H1 (cell line): ENCODE measurements around the gene DCUN1D2. TPM values are rescaled to one million over a fixed set of nuclear protein-coding genes. Genes with fewer than 3 reads are reported as not detected.

Experiments used
- CTCF ChIA-PET: fragments of 300-600 bp; sonication (Branson Sonifier 250); formaldehyde crosslinking; loops from one replicate; lab custom pipeline; 2021; ENCODE audit not compliant: partially characterized antibody; lab: Charles Lee
- POLR2A ChIA-PET: fragments of 300-600 bp; sonication (Branson Sonifier 250); formaldehyde crosslinking; loops from one replicate; lab custom pipeline; 2021; ENCODE audit warnings: inconsistent platforms; ENCODE audit not compliant: partially characterized antibody; lab: Charles Lee
- DNase-seq, 2 experiments: peaks; one replicate each; pipeline versions ENCODE4 v3.0.0 to v3.0.0-alpha.2; 2010 to 2022; ENCODE audit warnings: low spot score in 2 of 2, low read depth in 1 of 2, mixed read lengths in 1 of 2
- FAIRE-seq: peaks from 2 replicates; lab custom pipeline; 2011; peaks lifted over from hg19 to GRCh38; lab: Jason Lieb, UNC
- H2AFZ ChIP-seq: 2 replicates; pipeline ENCODE4 v1.8.1; 2012; ENCODE audit warnings: low read length, inconsistent platforms
- H2AK5ac ChIP-seq: 2 replicates; pipeline ENCODE4 v1.6.1; 2013; ENCODE audit warnings: low read depth, low read length
- H2BK120ac ChIP-seq: replicated peaks from 2 replicates; pipeline ENCODE3; 2013; ENCODE audit warnings: low read depth, low read length, inconsistent platforms
- H2BK12ac ChIP-seq: 2 replicates; pipeline ENCODE4 v1.6.1; 2013; ENCODE audit warnings: low read depth, low read length
- H2BK15ac ChIP-seq: 2 replicates; pipeline ENCODE4 v1.6.1; 2013; ENCODE audit warnings: low read length
- H2BK20ac ChIP-seq: 2 replicates; pipeline ENCODE4 v1.6.1; 2013; ENCODE audit warnings: low read length
- H2BK5ac ChIP-seq: 2 replicates; pipeline ENCODE4 v1.6.1; 2013; ENCODE audit warnings: low read depth, low read length
- H3K14ac ChIP-seq: 2 replicates; pipeline ENCODE4 v1.6.1; 2013; ENCODE audit warnings: inconsistent platforms; ENCODE audit not compliant: insufficient read length
- H3K18ac ChIP-seq: 2 replicates; pipeline ENCODE4 v1.6.1; 2013; ENCODE audit warnings: low read length; ENCODE audit errors: extremely low read depth
- H3K23ac ChIP-seq: 2 replicates; pipeline ENCODE4 v1.6.1; 2013; ENCODE audit warnings: inconsistent platforms; ENCODE audit not compliant: insufficient read length
- H3K23me2 ChIP-seq: 2 replicates; pipeline ENCODE4 v1.6.1; 2013; ENCODE audit warnings: low read depth, low read length
- H3K27ac ChIP-seq: 2 replicates; pipeline ENCODE4 v1.6.1; 2011; ENCODE audit warnings: low read depth, low read length, inconsistent platforms
- H3K27me3 ChIP-seq, 4 experiments: replicated peaks in 1 of 4; 1 replicate in 1 of 4; 2 replicates in 3 of 4; pipeline versions ENCODE4 v1.6.1 to v1.8.1; 2011 to 2013; ENCODE audit warnings: low read length in 3 of 4, mild to moderate bottlenecking in 3 of 4, inconsistent platforms in 2 of 4, mixed read lengths in 2 of 4, moderate library complexity in 1 of 4; ENCODE audit not compliant: control insufficient read depth in 3 of 4, insufficient read depth in 3 of 4; ENCODE audit errors: extremely low read depth in 1 of 4
- H3K36me3 ChIP-seq, 4 experiments: 2 replicates each; pipeline versions ENCODE4 v1.6.1 to v1.8.1; 2011 to 2013; ENCODE audit warnings: mild to moderate bottlenecking in 4 of 4, low read length in 3 of 4, moderate library complexity in 2 of 4, control low read depth in 1 of 4, inconsistent platforms in 1 of 4; ENCODE audit not compliant: insufficient read depth in 4 of 4, control insufficient read depth in 2 of 4
- H3K4ac ChIP-seq: replicated peaks from 2 replicates; pipeline ENCODE3; 2013; ENCODE audit warnings: low read length, low read depth, mixed read lengths, inconsistent platforms; ENCODE audit not compliant: insufficient read length
- H3K4me1 ChIP-seq, 4 experiments: replicated peaks in 1 of 4; 1 replicate in 1 of 4; 2 replicates in 3 of 4; pipeline versions ENCODE4 v1.6.1 to v1.8.1; 2011 to 2013; ENCODE audit warnings: low read length in 3 of 4, inconsistent platforms in 2 of 4, mixed read lengths in 1 of 4; ENCODE audit not compliant: insufficient read depth in 4 of 4, control insufficient read depth in 3 of 4
- H3K4me2 ChIP-seq, 2 experiments: 2 replicates each; pipeline versions ENCODE4 v1.6.1 to v1.8.1; 2011 to 2013; ENCODE audit warnings: low read depth in 2 of 2, low read length in 2 of 2, control low read depth in 1 of 2, inconsistent platforms in 1 of 2, mild to moderate bottlenecking in 1 of 2; ENCODE audit not compliant: insufficient read depth in 1 of 2
- H3K4me3 ChIP-seq, 4 experiments: fragments of 200-600, 300-600 bp in 1 of 4; sonication (generic), shearing (Covaris generic), sonication (Bioruptor Twin) in 1 of 4; 2 replicates each; pipeline versions ENCODE4 v1.5.1 to v1.8.1; 2011 to 2016; ENCODE audit warnings: low read length in 4 of 4, low read depth in 3 of 4, control low read depth in 2 of 4, inconsistent platforms in 2 of 4, mild to moderate bottlenecking in 2 of 4, mixed read lengths in 1 of 4, moderate library complexity in 1 of 4; ENCODE audit not compliant: insufficient read depth in 2 of 4; ENCODE audit errors: extremely low read depth in 1 of 4
- H3K56ac ChIP-seq: replicated peaks from 2 replicates; pipeline ENCODE3; 2013; ENCODE audit warnings: low read depth, mild to moderate bottlenecking, mixed read lengths, low read length, inconsistent platforms; ENCODE audit not compliant: insufficient read length
- H3K79me1 ChIP-seq: 2 replicates; pipeline ENCODE4 v1.6.1; 2013; ENCODE audit warnings: low read depth, low read length, control low read depth
- H3K79me2 ChIP-seq, 2 experiments: 2 replicates each; pipeline versions ENCODE4 v1.6.1 to v1.8.1; 2012 to 2013; ENCODE audit warnings: low read length in 2 of 2, mild to moderate bottlenecking in 2 of 2, inconsistent platforms in 1 of 2; ENCODE audit not compliant: insufficient read depth in 2 of 2, control insufficient read depth in 1 of 2
- H3K9ac ChIP-seq, 4 experiments: replicated peaks in 1 of 4; 1 replicate in 1 of 4; 2 replicates in 3 of 4; pipeline versions ENCODE4 v1.6.1 to v1.8.1; 2011 to 2013; ENCODE audit warnings: low read depth in 3 of 4, low read length in 3 of 4, control low read depth in 2 of 4, mild to moderate bottlenecking in 2 of 4, moderate library complexity in 2 of 4, inconsistent platforms in 1 of 4; ENCODE audit errors: extremely low read depth in 1 of 4
- H3K9me3 ChIP-seq, 2 experiments: 2 replicates each; pipeline versions ENCODE4 v1.6.1 to v1.8.1; 2012 to 2013; ENCODE audit warnings: mild to moderate bottlenecking in 2 of 2, moderate library complexity in 2 of 2, control low read depth in 1 of 2, inconsistent platforms in 1 of 2, low read depth in 1 of 2, low read length in 1 of 2, mixed read lengths in 1 of 2; ENCODE audit not compliant: insufficient read depth in 2 of 2
- H4K20me1 ChIP-seq, 2 experiments: replicated peaks in 1 of 2; 2 replicates each; pipeline versions ENCODE3 to v1.8.1; 2011 to 2013; ENCODE audit warnings: inconsistent platforms in 2 of 2, low read length in 2 of 2, mild to moderate bottlenecking in 1 of 2; ENCODE audit not compliant: insufficient read depth in 2 of 2, control insufficient read depth in 1 of 2
- H4K5ac ChIP-seq: 2 replicates; pipeline ENCODE4 v1.6.1; 2013; ENCODE audit warnings: low read length, low read depth, mixed read lengths, inconsistent platforms; ENCODE audit not compliant: insufficient read length
- H4K8ac ChIP-seq: 2 replicates; pipeline ENCODE4 v1.8.0; 2013; ENCODE audit warnings: mild to moderate bottlenecking, moderate library complexity, low read length, inconsistent platforms; ENCODE audit not compliant: insufficient read depth; ENCODE audit errors: extremely low read depth
- H4K91ac ChIP-seq: replicated peaks from 2 replicates; pipeline ENCODE3; 2013; ENCODE audit warnings: low read length, mixed read lengths, inconsistent platforms; ENCODE audit not compliant: insufficient read length
- ASH2L ChIP-seq: fragments of 200-600, 300-600 bp; sonication (generic); IDR thresholded peaks from one replicate; pipeline ENCODE4 v1.7.1; 2017; ENCODE audit warnings: low read length
- BRCA1 ChIP-seq: IDR thresholded peaks from 2 replicates; pipeline ENCODE4 v1.6.1; 2012; ENCODE audit warnings: low read depth, low read length, improper control_type of control experiment
- CBX8 ChIP-seq: fragments of 300-800, 300-1000 bp; sonication (generic); IDR thresholded peaks from 2 replicates; pipeline ENCODE4 v1.7.1; 2016; ENCODE audit warnings: low read depth, low read length, borderline replicate concordance
- CTBP2 ChIP-seq: IDR thresholded peaks from 2 replicates; pipeline ENCODE4 v1.7.0; 2011; ENCODE audit warnings: borderline replicate concordance, mild to moderate bottlenecking, moderate library complexity, mixed read lengths, low read length; ENCODE audit not compliant: insufficient read depth, insufficient read length
- HDAC2 ChIP-seq, 2 experiments: fragments of 300-600 bp in 1 of 2; sonication (generic) in 1 of 2; IDR thresholded peaks; 2 replicates each; pipeline ENCODE4 v1.6.1; 2011 to 2012; ENCODE audit warnings: low read depth in 2 of 2, low read length in 2 of 2, mild to moderate bottlenecking in 2 of 2, moderate library complexity in 2 of 2, borderline replicate concordance in 1 of 2, inconsistent platforms in 1 of 2
- RNF2 ChIP-seq: fragments of 200-900, 300-1000 bp; sonication (generic); IDR thresholded peaks from 2 replicates; pipeline ENCODE4 v1.7.1; 2016; ENCODE audit warnings: borderline replicate concordance, low read depth, mild to moderate bottlenecking, antibody characterized with exemption, low read length; ENCODE audit not compliant: poor library complexity, severe bottlenecking; ENCODE audit errors: missing control alignments
- TAF7 ChIP-seq: optimal IDR thresholded peaks from 2 replicates; pipeline ENCODE3; 2011; ENCODE audit warnings: low read depth, mild to moderate bottlenecking, inconsistent platforms, low read length, moderate library complexity, borderline replicate concordance
- TBP ChIP-seq: IDR thresholded peaks from 2 replicates; pipeline ENCODE4 v1.6.1; 2011; ENCODE audit warnings: low read depth, low read length, improper control_type of control experiment
- YY1 ChIP-seq: IDR thresholded peaks from 2 replicates; pipeline ENCODE4 v1.6.1; 2011; ENCODE audit warnings: low read depth, mild to moderate bottlenecking, low read length
- WGBS, 2 experiments: shearing (Covaris generic) in 1 of 2; methylation state at CpG; one replicate each; pipeline versions ENCODE4 v1.1.6 to v1.1.7; 2013 to 2015; ENCODE audit warnings: low lambda C conversion rate in 2 of 2, mixed read lengths in 2 of 2, inconsistent platforms in 1 of 2, low coverage in 1 of 2, missing lambda C conversion rate in 1 of 2; ENCODE audit not compliant: insufficient replicate concordance in 2 of 2, insufficient coverage in 1 of 2, insufficient read length in 1 of 2; ENCODE audit errors: extremely low coverage in 1 of 2, missing lambda C conversion rate in 1 of 2; 5-methylcytosine and 5-hydroxymethylcytosine counted together
- polyA plus RNA-seq, 7 experiments: library from polyadenylated mRNA; depleted of rRNA in 3 of 7; stranded (reverse) in 5 of 7; unstranded in 2 of 7; fragments of >200 nt in 5 of 7; fragments of 200-250 nt in 2 of 7; gene quantifications; 1 replicate in 5 of 7; 2 replicates in 1 of 7; 4 replicates in 1 of 7; pipeline versions ENCODE4 v1.2.1 to v1.2.3, GENCODE V29; 2011 to 2013; ENCODE audit warnings: missing spikeins in 2 of 7, mixed read lengths in 2 of 7
- total RNA-seq: library from RNA; stranded (reverse); fragmentation: NEBNext Ultra II Directional; extraction: Animal tissue kit (Norgen Biotek cat#: 25700); gene quantifications from 2 replicates; pipeline ENCODE4 v1.2.1, GENCODE V29; 2021
- TF ChIP-seq, protein P1 (sequence below): IDR thresholded peaks from 2 replicates; pipeline ENCODE4 v1.6.1; 2011; ENCODE audit warnings: low read depth, mild to moderate bottlenecking, low read length; ENCODE audit not compliant: insufficient read depth

DCUN1D2 gene
- total and polyA plus RNA-seq, 2 of the 8 experiments (the other 6 are each of a cell fraction or from before 2014, with no cell fraction given) = 19.5 to 35.3 TPM

DNA sequence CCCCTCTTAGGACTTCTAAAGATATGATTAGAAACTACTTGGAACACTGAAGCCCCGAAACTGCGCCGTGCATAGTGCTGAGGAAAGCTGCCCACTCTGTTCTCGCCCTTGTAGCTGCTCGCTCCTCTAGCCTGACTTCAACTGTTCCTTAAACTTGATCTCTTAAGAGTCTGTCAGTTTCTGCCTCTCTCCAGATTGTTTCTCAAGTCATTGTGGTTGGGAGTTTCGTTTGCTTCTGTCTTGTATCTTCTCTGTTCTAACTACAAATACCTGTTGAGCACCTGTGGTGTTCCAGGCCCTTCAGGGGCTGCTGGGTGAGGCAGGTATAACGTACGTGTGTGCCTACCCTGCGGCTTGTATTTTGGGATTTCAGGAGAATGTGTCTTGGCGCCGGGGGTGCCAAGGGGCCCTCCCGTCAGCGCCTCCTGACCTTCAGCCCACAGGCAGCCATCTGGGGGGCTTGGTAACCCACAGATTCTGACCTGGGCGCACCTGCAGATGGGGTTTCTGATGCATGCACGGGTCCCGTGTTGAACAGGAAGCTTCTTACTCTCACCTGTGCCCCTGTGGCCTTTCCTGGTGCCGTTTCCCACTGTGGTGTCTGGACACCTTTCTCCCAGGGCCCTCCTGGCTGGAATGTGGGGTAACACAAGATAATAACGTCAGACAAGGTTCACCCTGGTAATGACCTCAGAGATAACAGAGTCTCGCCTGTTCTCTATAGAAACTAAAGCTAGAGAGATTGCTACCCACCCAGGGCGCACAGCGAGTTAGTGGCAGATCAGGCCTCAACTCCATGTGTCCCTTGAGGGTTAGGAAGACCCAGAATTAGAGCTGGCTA lies 17.2 kb upstream of the DCUN1D2 start:
- Histone ChIP-seq H4K8ac (no peak overlapping the region), H4K5ac (no peak overlapping the region), H2AFZ (no peak overlapping the region), H3K27me3 (no peaks in the 10 kb centered on the region), H3K23me2 (no peaks in the 10 kb centered on the region; the same call in 1 of the 2 replicates), H3K4me3 (no peak overlapping the region), H3K79me1 (peaks cover 3% of the 10 kb centered on the region), H2BK12ac (no peak overlapping the region), H2BK15ac (no peak overlapping the region), H3K23ac (no peak overlapping the region), H3K9ac (no peak overlapping the region), H2BK20ac (no peak overlapping the region), H2AK5ac (no peak overlapping the region), H2BK5ac (no peak overlapping the region; the same call in 1 of the 2 replicates), H3K9me3 (no peaks in the 10 kb centered on the region), H3K14ac (no peak overlapping the region), H4K20me1 (peaks cover 0 to 14% of the 10 kb centered on the region in 2 experiments), H2BK120ac (no peak overlapping the region), H3K79me2 (no peaks in the 10 kb centered on the region; a peak in 1 of 4 replicates), H3K4ac (no peak overlapping the region), H3K18ac (no peak overlapping the region), H3K36me3 (peaks cover 5 to 46% (median 27%) of the 10 kb centered on the region in 4 experiments; a peak in 7 of 8 replicates), H3K27ac (no peak overlapping the region), H3K4me1 (no peaks in the 10 kb centered on the region), H3K56ac (no peak overlapping the region), H3K4me2 (no peak overlapping the region), H4K91ac (no peak overlapping the region)
- ChIA-PET POLR2A (interaction anchor here (1.0 to 2.2 kb wide), 4 partner anchors 9 to 25 kb away, joined by 3 to 10 read pairs (median 4); partner anchors contain the start of gene DCUN1D2), CTCF (interaction anchor here (0.9 to 1.7 kb wide), 5 partner anchors 12 to 50 kb away, joined by 3 to 4 read pairs (median 3); no protein-coding TSS in a partner anchor)
- WGBS, 2 experiments = 91% methylated on average over 21 of the region's 21 CpGs; no CpG with 5 or more reads in 1 of the 2 experiments
- DNase-seq = no peak
- FAIRE-seq = no peak
- TF ChIP-seq CBX8 (no peak), ASH2L (no peak), TAF7 (no peak), HDAC2 (IDR thresholded peaks at IDR 0.05; ENCODE audit: borderline replicate concordance in 1 of 2, low read depth in 2 of 2, low read length in 2 of 2) (no peak), RNF2 (no peak), TBP (no peak), BRCA1 (no peak), YY1 (no peak), CTBP2 (no peak)
- TF ChIP-seq, protein P1, sequence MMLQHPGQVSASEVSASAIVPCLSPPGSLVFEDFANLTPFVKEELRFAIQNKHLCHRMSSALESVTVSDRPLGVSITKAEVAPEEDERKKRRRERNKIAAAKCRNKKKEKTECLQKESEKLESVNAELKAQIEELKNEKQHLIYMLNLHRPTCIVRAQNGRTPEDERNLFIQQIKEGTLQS = no peak
